Left lobe of liver (tissue), 2 donors: ENCODE data around the gene SLC9A9. TPM values are rescaled to one million over a fixed set of nuclear protein-coding genes. Genes with fewer than 3 reads are reported as not detected.

Experiments
- ATAC-seq: fragments of 200-7000 bp; cut with Tn5 transposase; one replicate; pipeline ENCODE4 v1.9.1; 2020; ENCODE audit warnings: mild to moderate bottlenecking, moderate library complexity
- DNase-seq: peaks from one replicate; pipeline ENCODE4 v3.0.0-alpha.2; 2020; ENCODE audit warnings: low spot score
- total RNA-seq: library from RNA; stranded (reverse); gene quantifications from one replicate; pipeline ENCODE4 v1.2.1, GENCODE V29; 2021
- donor health status: DM: no; HTN: no; CAD: no; lungs with moderate emphysema.
- donor health status: DM: no; HTN: yes; CAD: no.

Gene SLC9A9
- total RNA-seq, 1 donor from 2014 or later = 2.5 TPM

DNA sequence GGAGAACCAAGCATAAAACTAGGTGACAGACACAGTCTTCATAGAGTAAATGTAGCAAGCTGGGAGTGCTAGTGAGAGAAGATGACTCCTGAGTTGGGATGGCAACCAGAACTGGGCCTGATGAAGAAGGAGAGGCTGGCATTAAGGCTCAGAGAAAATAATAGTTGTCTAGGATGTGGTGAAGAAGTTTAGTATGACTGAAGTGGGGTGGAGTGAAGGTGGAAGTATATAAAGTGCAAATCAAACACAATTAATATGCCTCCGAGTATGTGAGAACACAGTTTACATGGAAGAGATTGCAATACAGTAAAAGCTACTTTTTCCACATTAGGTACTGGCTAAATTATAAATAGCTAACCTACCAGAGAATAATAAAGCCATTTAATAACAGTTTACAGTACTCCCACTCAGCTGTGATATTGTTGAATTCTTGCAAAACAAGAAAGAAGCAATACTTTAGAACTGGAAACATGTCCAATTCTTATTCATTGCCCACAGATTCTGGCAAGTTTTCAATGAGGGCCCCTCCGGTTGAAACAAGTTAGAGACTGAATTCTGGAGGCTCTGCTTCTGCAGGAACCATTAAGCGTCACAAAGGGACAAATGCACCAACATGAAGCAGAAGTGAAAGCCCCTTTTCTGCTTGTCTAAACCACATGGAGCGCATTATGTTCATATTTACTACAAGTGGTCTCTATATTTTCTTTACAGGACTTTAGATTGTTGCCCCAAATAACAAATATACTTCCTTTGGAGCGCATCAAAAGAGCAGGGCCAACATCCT lies 243.7 kb downstream of the SLC9A9 start:
- DNase-seq (no peak), ATAC-seq (no peak)

DNA sequence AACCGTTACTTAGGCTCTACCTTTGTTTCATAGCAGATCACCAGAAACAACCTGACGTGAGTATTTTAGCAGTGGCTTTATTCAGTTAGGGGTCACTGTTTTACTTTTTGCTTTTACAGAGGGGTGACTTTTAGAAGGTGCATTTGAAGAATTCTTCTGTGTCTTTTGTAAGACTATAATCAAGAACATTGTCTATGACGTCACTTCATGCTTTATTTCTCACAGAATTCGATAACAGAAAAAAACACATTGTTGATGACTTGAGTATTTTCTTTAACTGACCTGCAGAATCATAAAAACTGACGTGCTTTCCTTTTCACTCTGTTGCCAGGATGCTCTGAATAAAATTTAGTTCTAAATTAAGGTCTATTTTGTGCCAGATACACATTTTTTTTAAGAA lies 244.5 kb downstream of the SLC9A9 start:
- ATAC-seq (no peak), DNase-seq (no peak)

DNA sequence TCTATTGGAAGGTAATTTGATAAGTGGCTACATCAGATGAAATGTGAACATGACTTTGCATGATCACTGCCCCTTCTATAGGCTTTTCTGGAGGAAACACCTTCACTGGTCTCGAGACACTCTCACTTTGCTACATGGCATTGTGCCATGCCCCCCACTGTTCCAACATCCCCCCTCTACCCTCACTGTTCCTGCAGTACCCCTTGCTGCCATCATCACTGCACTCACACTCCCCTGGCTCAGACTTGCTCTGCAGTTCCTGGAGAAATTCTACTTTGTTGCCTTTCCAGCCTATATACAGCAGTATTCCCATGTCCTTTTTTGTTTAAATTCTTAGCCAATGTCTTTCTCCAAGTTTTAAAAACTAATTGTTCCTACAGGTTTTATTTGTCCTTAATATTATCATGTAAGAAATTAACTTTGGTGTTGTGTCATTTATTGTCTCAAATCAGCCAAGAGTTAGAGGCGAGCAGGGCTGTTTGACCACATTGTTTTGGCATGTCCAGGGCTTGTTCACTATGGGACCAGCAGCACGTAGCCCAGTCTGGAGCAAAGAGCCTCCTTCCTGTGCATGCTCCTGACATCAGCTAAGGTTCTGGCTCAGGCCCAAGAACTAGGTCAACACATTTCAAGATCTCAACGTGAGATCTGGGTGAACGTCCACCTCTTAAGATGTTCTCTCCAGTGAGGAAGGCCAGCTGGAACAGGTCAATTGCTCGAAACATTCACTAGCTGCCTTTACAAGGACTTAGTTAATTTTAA lies 246.4 kb downstream of the SLC9A9 start:
- DNase-seq (no peak), ATAC-seq (no peak)

DNA sequence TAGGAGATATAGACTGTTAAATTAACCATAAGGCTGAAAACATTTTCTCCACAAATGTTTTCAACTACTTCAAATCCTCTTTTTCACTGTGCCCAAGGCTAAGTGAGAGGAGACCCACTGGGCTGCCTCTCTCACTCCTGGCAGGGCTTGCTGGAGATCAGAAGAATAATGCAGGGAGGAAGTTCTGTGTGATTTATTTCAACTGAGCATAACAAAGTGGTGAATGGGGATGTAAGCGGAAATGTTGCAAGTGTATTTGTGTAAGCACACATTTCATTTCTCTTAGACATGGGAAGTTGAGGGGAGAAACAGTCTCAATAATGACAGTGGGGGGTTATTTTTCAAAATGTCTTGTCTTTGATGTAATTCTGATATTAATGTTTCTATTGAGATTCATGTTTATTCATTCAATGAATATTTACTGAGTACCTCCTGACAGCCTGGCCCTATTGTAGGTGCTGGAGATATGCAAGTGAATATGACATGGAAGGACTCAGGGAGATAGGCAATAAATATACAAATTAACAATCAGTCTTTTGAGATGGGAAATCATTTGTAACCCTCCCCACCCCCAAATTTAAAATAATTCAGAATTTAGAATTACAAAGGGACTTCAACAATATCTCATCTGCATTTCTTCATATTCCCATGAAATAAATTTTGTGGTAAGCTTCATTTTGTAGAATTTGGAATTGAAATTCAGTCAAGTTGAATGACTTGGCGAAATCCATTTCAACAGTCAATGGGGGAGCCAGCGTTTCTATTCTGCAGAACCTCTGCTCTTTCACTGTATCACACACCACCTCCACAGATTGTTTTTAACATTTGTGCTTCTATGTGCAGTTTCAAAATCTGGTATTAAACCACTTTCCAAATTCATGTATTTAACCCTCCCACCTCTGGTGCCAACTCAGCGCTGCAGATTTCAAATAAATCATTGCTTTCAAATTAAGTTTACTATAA lies 247.2 kb downstream of the SLC9A9 start:
- ATAC-seq (no peak), DNase-seq (no peak)

DNA sequence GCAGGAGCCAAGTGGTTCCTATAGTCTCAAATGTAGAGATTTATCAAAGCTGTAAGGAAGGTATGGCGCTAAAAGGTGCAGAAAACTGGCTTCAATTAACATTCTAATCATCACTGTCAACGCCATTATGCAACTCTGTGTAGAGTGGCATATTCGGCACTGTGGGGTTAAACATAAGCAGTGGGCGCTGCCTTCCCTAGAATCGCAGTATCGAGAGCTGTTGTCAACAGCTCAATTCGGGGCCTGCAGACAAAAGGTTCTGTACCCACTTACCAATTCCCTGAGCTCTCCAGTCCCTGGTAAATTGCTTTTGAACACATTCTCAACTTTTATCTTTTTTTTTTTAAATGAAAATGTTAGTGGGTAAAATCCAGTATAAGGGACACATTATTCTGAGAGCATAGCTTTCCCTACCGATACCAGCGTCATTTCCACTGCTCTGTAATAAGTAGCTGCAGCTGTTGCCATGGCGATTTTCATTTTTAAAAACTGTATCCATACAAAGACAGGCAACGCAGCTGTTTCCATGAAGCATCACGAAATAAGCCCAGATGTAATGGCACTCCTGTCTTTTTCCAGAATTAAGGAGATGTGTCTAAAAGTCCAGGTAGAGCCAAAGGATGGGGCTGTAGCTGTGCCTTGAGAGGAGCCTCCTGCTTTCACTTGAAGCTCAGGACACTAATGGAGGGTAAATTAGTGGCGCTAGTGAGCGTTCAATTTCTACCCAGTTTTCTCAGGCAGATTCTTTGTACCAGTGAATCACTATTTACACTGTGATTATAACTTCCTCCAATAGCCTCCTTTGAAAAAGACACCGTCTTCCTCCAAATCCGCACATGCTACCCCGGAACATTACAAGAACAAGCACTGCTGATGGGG lies 250.3 kb downstream of the SLC9A9 start:
- DNase-seq (no peak), ATAC-seq (no peak)

DNA sequence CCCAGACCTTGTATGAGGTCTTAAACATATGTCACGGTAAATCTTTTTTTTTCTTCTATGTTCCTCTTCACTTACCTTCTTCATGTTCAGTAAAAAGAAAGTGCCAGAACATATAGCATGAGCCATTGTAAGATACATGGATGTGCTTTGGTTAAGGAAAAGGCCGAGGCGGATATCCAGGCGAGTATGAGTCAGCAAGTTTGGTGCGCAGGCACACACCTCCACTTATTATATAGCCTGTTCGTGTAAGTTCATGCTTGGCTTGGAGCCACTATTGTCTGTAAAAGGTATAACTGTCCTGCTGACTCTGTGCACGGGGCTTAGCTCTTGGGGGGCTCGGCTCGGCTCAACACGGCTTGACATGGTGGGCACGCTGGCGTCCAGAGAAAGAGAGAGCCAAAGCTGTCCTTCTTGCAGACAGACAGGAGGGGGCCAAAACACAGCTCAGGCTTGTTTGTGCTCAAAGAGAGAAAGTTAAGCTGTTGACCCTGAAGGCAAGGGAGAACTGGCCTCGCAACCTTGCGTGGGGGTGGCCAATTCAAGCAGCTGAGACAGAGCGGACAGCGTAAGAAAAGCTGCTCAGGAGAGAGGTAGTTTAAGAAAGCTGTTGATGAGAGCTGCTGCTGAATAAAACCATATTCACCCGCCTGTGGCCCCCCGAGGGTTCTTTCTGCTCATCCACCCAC lies 251.2 kb downstream of the SLC9A9 start:
- DNase-seq (no peak), ATAC-seq (no peak)

DNA sequence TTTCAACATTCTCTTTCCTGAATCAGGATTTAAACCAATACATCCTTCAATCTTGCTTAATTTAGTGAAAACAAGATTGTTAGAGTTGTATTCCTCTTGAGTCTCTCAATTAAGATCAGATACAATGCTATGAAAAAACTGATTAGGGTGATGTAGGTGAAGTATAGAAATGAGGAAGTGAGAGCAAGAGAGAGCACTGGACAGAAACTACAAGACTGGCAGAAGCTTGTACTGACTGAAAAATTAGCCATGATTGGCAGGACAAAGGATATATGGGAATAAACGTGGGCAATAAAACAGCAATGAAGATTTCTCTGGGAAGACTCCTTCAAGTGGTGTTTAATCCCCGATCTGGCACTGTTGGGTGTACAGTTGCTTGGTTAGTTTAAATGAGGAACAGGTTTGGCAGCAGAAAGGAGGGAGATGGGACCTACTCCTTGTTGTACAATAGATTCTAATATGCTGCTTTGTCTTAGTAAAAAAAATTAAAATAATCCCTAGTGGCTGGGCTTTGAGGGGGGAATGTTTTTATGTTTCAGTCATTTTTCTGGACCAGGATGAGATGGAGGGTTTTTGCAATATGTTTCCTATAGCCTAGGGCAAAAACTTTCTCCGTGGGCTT lies 252.7 kb downstream of the SLC9A9 start:
- DNase-seq (no peak), ATAC-seq (no peak)

DNA sequence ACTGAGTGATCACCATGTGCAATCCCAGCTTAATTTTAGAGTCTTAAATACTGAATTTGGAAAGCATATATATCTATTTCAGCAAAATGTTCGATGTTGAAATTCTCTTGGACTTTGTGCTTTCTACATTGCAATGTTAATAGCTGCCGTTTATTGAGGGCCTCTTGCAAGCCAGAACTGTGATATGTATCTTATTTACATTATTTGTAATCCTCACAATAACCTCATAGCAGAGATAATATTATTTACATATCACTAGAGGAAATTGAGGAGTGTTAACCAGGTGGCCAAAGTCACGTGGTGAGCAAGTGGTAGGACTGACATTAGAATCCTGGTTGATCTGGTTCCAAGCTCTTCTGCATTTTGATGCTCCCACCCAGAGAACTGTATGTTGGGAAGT lies 254.1 kb downstream of the SLC9A9 start:
- no peak for DNase-seq
- peak; percentile 33 for ATAC-seq

DNA sequence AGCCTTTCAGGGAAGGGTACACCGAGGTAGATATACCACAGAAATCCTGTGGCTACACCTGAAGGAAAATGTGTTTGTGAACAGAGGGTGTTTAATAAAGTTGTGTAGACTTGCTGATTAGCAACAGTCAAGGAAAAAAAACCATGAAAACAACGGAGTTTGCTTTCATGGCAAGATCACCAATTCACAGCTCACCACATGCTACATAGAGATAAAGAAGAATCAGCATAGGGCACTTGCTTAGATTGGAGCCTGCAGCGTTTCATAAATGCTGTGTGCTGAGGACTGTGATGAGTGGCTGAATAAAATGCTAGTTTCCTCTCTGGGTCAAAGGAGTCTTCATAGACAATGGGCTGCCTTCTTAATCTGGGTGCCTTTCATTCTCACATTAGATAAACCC lies 257.6 kb downstream of the SLC9A9 start:
- no peak for ATAC-seq

DNA sequence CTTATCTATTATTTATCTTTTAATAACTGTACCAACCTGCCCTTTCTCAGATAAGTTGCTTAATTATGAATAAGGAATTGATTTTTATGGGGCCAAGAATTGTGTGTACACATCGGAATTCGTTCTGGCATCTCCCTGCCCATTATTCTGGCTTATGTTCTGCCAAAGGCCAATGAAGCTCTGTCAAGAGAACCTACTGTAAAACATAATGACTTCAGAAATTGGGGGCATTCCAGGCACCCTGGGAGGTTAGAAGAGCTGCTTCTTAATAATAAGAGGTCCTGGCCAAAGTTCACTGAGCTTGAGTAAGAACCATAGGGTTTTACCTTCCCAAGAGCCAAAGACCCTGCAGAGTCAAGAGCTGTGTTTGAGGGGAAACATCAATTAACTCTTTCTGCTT lies 261.7 kb downstream of the SLC9A9 start:
- ATAC-seq = no peak
- no peak for DNase-seq

More for the DNA sequence above, 257.6 kb downstream of the SLC9A9 start:
- DNase-seq = no peak

DNA sequence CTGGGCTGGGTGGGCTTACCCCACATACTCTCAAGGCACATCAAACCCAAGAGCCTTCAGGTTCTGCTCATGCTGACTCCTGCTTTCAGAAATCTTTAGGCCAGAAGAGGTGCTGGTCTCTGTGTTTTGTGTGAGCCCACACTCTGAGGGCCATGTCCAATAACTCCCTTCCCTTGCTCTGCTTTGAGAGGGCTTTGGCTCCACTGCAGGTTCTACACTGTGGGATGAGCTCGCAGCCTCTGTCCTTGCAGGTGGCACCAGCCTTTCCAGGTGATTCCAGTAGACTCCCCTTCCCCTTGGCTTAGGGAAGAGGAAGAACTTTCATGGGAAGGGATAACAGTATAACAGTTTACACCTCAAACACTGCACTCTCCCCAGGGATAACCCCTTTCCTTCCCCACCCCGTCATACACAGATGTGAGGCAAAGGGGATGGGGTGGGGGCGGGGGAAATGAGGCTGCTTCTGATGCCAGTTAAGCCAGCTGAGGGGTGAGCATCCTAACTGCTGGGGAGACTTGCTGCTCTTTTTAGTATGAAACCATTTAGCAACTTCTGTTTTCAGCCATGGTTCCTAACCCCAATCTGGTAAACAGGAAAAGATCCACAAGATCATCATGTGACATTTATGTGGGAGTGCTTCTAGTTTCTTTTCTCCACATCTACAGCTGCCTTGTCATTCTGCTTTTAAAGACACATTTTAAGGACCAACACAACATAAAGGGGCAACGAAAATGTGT lies 262.4 kb downstream of the SLC9A9 start:
- DNase-seq = no peak
- no peak for ATAC-seq

DNA sequence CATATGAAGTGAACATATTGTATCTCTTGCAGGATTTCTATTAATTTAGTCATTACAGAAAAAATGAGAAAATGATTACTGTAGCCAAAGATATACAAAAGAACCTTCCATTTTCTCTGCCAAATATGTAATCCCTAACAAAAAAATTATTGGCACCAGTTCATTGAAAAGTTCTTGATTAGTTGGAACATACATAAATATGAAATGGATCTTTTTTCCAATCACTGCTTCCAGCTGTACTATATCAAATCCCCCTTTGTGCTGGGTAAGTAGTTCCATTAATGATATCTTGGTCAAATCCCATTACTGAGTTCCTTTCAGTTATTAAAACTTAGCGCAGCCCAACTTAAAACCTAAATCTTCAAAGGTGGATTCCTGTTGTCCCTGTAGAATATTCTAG lies 263.8 kb downstream of the SLC9A9 start:
- DNase-seq (no peak), ATAC-seq (no peak)

DNA sequence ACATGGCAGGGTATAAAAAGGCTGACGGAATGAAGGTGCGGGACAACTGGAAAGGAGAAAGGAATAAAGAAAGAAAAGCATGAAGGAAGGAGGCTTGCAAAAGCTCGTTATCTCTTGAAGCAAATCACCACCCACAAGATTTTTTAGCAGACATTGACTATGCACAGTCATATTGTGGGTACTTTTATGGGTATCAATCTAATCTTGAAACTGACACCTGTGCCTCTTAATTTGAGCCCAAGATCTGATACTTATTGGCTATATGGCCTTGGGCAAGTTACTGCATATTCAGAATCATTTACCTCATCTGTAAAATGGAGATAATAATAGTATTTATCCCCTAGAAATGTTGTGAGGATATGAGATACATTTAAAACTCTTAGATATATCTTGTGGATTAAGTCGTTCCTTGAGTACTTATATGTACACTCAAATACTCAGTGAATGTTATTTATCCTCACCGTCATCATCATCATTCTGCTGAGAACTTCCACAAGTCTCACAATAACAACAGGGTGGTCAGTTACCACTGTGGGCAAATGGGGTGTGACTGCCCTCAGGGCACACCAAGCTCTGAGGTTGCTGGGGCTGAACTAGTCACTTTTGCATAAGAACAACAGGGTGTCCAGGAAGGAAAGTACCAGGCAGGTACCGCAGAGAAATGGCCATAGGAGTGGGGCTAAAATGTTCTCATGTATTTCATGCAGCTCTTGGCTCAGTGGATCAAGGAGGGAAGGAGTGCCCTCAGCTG lies 266.1 kb downstream of the SLC9A9 start:
- ATAC-seq (no peak), DNase-seq (no peak)

DNA sequence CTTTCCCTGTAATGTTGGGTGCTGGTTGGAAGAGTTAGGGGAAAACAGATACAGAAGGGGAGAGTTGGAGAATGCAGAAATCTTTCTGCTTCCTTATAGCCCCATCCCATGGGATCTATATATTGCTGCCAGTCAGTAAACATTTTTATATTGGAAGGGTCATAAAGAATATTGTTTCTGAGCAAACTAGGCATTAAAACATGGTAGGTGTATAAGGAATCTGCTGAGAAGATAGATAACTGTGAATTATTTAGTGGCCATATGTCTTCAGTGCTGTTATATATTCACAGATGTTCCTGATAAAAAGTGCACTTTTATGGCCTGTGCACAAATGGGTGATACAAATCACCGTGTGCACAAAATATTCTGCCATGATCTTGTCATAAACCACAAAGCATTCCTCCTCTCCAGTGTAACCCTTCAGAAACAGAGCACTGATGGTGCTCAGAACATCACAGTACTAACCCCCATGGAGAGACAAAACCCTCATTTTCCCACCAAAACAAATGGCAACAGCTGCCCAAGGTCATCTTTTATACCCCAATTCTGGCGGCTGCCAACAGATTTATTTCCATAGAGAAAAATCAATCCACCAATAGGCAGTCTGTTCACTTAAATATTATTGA lies 269.3 kb downstream of the SLC9A9 start:
- DNase-seq = no peak
- no peak for ATAC-seq

DNA sequence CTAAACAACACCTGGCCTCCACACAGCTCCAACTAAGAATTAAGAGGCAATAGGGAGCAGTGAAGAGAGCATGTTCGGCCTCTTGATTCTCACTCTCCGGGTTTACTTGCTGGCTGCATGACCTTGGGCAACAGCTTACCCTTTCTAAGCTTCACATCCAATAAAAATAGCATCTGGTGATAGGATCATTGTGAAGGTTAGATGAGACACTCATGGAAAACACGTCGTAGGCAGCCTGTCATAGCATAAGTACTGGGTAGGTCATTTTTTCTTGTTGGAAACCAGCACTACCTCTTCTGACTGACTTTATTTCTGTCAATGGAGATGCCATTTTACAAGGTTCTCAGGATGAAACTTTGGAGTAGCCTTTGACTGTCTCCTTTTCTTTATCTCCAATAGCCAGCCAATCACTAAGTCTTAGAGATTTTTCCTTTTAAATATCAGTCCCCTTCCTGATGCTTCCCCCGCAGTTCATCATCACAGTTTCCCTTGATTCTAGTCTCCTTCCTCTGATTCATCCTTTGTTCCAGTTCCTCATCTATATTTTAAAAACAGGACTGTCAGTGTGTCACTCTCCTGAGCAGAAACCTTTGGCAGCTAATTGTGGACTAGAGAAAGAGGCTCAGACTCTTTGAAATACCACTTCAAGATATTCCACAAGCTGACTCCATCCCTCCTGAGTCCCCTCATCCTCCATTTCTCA lies 271.5 kb downstream of the SLC9A9 start:
- ATAC-seq (no peak), DNase-seq (no peak)

DNA sequence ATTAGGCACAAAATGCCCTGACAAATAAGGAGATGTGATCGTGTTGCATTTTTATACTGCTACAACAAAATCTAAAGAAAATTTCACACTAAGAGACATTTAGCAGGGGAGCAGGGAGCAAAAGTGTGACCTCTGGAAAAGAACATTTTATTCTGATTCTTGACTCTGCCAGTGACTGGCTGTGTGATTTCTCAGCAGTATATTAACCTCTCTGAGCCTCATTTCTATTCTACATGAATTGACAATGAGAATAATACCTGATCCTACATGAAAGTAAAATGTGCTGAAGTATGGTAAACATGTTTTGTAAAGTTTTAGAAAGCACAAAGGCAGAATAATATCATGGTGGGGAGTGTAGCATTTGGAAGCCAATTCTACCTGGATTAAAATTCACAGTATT lies 273.3 kb downstream of the SLC9A9 start:
- ATAC-seq = no peak
- DNase-seq = no peak
